Measurements from ENCODE around the gene AJAP1.

Gene AJAP1

GRCh38 chr1:4624141-4624715 is 30.2 kb upstream of the AJAP1 start:
- no peak for TF ChIP-seq FOXM1 (IDR thresholded peaks at IDR 0.05; ENCODE audit: borderline replicate concordance, low read depth)
- TF ChIP-seq ZBTB7A (IDR thresholded peaks at IDR 0.05; ENCODE audit: low read depth) = no peak

DNA sequence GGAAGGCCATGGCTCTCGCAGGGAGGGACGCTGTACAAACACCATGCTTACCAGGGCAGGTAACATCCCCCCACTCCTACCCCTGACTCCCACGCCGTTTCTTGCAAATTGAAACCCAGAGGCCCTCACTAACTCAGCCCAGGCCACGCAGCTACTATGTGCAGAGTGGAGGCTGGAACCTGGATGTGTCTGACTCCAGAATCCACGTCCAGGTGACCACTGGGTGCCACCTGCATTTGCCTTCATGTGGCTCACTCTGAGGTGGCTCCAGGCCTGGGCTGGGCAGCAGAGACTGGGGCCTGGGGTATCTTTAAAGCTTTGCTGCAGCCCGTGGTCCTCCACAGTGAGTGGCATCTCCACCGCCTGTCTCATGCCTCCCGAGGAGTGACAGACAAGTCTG is 29.6 kb upstream of the AJAP1 start:
- TF ChIP-seq TEAD4 (IDR thresholded peaks at IDR 0.05) (no peak), TAF1 (IDR thresholded peaks at IDR 0.05; ENCODE audit: low read depth) (no peak), CREB1 (IDR thresholded peaks at IDR 0.05; ENCODE audit: low read depth) (no peak), NFIC (IDR thresholded peaks at IDR 0.05) (no peak), ZBTB7A (IDR thresholded peaks at IDR 0.05; ENCODE audit: low read depth) (no peak), EGR1 (IDR thresholded peaks at IDR 0.05) (no peak), RAD21 (IDR thresholded peaks at IDR 0.05; ENCODE audit: low read depth) (no peak), MAX (IDR thresholded peaks at IDR 0.05) (no peak), REST (IDR thresholded peaks at IDR 0.05; ENCODE audit: low read depth) (no peak), EP300 (IDR thresholded peaks at IDR 0.05; ENCODE audit: borderline replicate concordance) (no peak), CEBPB (IDR thresholded peaks at IDR 0.05) (no peak), TCF12 (IDR thresholded peaks at IDR 0.05; ENCODE audit: low read depth) (no peak), YY1 (IDR thresholded peaks at IDR 0.05; ENCODE audit: low read depth) (no peak), FOXM1 (IDR thresholded peaks at IDR 0.05; ENCODE audit: borderline replicate concordance, low read depth) (no peak)
- TF ChIP-seq, protein P1, sequence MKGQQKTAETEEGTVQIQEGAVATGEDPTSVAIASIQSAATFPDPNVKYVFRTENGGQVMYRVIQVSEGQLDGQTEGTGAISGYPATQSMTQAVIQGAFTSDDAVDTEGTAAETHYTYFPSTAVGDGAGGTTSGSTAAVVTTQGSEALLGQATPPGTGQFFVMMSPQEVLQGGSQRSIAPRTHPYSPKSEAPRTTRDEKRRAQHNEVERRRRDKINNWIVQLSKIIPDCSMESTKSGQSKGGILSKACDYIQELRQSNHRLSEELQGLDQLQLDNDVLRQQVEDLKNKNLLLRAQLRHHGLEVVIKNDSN (IDR thresholded peaks at IDR 0.05) = no peak

DNA sequence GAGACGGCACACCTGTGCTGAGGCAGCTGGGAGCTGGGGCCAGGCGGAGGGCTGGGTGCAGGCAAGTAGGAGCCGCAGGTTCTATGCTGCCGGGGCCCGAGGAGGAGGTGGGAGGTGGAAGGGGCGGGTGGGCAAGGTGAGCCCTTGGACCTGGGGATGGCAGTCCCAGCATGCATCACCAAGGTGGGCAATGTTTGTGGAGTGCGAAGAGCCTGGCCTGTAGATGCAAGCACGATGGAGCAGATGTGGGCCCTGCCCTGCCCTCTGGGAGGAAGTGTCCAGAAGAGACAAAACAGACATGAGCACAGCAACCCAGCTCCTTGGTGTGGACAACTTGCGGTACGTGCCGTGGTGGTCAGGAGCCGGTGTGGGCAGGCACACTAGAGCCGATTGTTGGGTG is 28.3 kb upstream of the AJAP1 start:
- TF ChIP-seq MAX (IDR thresholded peaks at IDR 0.05) (no peak), TEAD4 (IDR thresholded peaks at IDR 0.05) (no peak), REST (IDR thresholded peaks at IDR 0.05; ENCODE audit: low read depth) (no peak), FOXM1 (IDR thresholded peaks at IDR 0.05; ENCODE audit: borderline replicate concordance, low read depth) (no peak), TCF12 (IDR thresholded peaks at IDR 0.05; ENCODE audit: low read depth) (no peak)

GRCh38 chr1:4626560-4627319 is 27.7 kb upstream of the AJAP1 start:
- no peak for TF ChIP-seq YY1 (IDR thresholded peaks at IDR 0.05; ENCODE audit: low read depth)
- no peak for TF ChIP-seq EP300 (IDR thresholded peaks at IDR 0.05; ENCODE audit: borderline replicate concordance)
- TF ChIP-seq FOXM1 (IDR thresholded peaks at IDR 0.05; ENCODE audit: borderline replicate concordance, low read depth) = no peak
- no peak for TF ChIP-seq NFIC (IDR thresholded peaks at IDR 0.05)
- no peak for TF ChIP-seq MAX (IDR thresholded peaks at IDR 0.05)
- TF ChIP-seq TCF12 (IDR thresholded peaks at IDR 0.05; ENCODE audit: low read depth) = no peak
- TF ChIP-seq ZBTB7A (IDR thresholded peaks at IDR 0.05; ENCODE audit: low read depth) = no peak
- no peak for TF ChIP-seq TEAD4 (IDR thresholded peaks at IDR 0.05)
- no peak for TF ChIP-seq CEBPB (IDR thresholded peaks at IDR 0.05)
- no peak for TF ChIP-seq CREB1 (IDR thresholded peaks at IDR 0.05; ENCODE audit: low read depth)
- no peak for TF ChIP-seq REST (IDR thresholded peaks at IDR 0.05; ENCODE audit: low read depth)
- TF ChIP-seq EGR1 (IDR thresholded peaks at IDR 0.05) = no peak
- TF ChIP-seq, protein P1 (IDR thresholded peaks at IDR 0.05) = no peak
- no peak for TF ChIP-seq TAF1 (IDR thresholded peaks at IDR 0.05; ENCODE audit: low read depth)
- no peak for TF ChIP-seq RAD21 (IDR thresholded peaks at IDR 0.05; ENCODE audit: low read depth)

Data from Ishikawa (cell line).